HG02571 (cell line): ENCODE results near the gene SIGLEC8.
"Not testable (repeated sequence)": the region's sequence is repeated elsewhere in the genome, so short reads cannot be mapped to it uniquely, and the experiment has no call there.

Experiments used
- ATAC-seq: cut with Tn5 transposase; IDR thresholded peaks from one replicate; pipeline ENCODE4 v1.9.1; 2021; ENCODE audit warnings: mild to moderate bottlenecking, moderate library complexity; ENCODE audit not compliant: unreplicated experiment

Gene SIGLEC8

GRCh38 chr19:51473009-51473707, 14.9 kb upstream of the SIGLEC8 start:
- ATAC-seq: no peak

- ATAC-seq: no peak
Measured at GRCh38 chr19:51472607-51473006, 14.4 kb upstream of the SIGLEC8 start.

DNA sequence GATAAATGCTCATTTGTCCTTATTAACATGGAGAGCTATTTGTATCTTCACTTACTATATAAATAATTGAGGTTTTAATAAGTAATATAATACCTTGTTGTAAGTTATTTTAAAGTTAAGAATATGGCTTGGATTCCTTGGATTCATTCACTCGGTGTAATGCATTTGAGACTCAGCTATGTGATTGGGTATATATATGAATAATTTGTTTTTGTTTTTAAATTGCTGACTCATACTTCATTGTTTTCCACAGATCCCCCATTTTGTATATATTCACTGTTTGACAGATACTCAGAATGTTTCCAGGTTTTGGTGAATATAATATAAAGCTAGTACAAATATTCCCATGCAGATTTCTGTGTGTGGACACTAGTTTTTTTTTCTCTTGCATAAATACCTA, 13.3 kb upstream of the SIGLEC8 start:
- no peak for ATAC-seq

DNA sequence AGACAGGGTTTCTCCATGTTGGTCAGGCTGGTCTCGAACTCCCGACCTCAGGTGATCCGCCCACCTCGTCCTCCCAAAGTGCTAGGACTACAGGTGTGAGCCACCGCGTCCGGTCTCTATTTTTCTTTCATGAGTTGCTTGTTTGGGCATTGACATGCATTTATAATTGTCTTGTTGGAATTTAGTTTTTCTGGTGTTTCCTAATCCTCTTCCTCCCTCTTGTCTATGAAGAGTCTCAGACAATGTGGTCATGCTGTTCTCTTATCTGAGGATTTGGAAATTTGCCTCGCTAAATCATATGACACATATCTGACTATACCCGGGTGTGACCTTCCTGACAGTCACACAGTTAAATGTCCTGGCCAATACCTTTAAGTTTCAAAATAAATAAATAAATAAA, 12.7 kb upstream of the SIGLEC8 start:
- no peak for ATAC-seq

DNA sequence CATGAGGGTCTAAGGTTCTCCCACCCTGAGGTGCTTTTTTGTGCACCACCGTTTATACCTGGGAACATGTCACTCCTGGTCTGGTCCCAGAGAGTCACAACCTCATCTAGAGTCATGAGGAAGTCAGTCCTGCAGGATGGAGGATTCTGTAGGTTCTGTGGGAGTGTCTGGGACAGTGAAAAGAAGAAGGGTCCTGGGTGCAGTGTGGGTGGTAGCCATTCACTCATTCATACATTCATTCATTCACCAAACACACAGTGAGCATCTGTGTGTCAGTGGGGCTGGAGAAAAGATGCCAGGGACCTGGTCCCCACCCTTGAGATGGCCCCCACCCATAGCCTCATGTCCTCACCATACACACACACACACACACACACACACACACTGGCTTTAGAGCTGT, 11.4 kb upstream of the SIGLEC8 start:
- no peak for ATAC-seq

DNA sequence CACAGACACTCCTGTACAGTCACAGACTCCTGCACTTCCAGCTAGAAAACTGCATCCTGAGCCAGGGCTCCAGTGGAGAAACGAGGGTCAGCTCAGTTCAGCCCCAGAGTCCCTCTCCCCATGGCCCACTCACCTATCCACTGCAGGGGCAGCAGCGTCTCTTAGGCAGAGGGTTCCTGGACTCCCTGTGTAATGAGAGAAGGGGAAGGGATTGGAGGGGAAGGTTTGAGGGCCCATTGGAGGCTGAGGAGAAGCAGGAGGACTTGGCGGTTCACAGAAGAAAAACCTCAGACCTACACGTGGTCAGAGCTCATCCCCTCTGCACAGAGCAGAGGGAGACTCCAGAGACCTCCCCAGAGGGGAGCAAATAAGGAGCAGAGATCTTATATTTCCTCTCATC, 10.9 kb upstream of the SIGLEC8 start:
- ATAC-seq: no peak

- no peak for ATAC-seq
Measured at GRCh38 chr19:51468545-51468920, 10.3 kb upstream of the SIGLEC8 start.

- ATAC-seq: no peak
Measured at GRCh38 chr19:51467864-51468544, 9.8 kb upstream of the SIGLEC8 start.

GRCh38 chr19:51466723-51467122, 8.5 kb upstream of the SIGLEC8 start:
- no peak for ATAC-seq

GRCh38 chr19:51463976-51464581, 5.8 kb upstream of the SIGLEC8 start:
- not testable (repeated sequence) for ATAC-seq

- ATAC-seq: no peak
Measured at GRCh38 chr19:51462681-51463080, 4.4 kb upstream of the SIGLEC8 start.

DNA sequence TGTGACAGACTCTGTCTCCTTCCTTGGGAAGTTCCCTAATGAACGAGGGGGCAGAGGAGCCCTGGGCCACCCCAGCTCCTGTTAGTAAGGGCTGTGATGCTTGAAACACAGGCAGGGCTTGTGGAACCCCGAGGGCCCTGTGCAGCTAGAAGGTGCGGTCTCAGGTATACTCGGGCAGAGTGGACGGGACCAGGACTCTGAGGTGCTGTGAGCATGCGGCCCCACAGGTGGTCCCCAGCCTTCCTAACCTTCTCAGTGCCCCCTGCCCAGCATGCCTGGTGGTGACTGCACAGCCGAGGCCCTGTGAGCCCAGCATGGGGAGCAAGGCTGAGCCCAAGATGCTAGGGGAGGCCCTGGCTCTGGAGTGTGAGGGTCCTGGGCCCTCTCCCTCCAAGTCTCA, 4.0 kb upstream of the SIGLEC8 start:
- ATAC-seq: no peak

GRCh38 chr19:51461723-51462161, 3.5 kb upstream of the SIGLEC8 start:
- ATAC-seq: no peak

GRCh38 chr19:51460164-51460992, 2.1 kb upstream of the SIGLEC8 start:
- ATAC-seq: no peak

- ATAC-seq: no peak
Measured at GRCh38 chr19:51458899-51459505, 748 bp upstream of the SIGLEC8 start.

GRCh38 chr19:51457351-51458013, 772 bp downstream of the SIGLEC8 start:
- ATAC-seq: no peak

GRCh38 chr19:51456541-51457290, 1.5 kb downstream of the SIGLEC8 start:
- no peak for ATAC-seq

GRCh38 chr19:51450730-51451307, 7.4 kb downstream of the SIGLEC8 start:
- ATAC-seq: no peak

DNA sequence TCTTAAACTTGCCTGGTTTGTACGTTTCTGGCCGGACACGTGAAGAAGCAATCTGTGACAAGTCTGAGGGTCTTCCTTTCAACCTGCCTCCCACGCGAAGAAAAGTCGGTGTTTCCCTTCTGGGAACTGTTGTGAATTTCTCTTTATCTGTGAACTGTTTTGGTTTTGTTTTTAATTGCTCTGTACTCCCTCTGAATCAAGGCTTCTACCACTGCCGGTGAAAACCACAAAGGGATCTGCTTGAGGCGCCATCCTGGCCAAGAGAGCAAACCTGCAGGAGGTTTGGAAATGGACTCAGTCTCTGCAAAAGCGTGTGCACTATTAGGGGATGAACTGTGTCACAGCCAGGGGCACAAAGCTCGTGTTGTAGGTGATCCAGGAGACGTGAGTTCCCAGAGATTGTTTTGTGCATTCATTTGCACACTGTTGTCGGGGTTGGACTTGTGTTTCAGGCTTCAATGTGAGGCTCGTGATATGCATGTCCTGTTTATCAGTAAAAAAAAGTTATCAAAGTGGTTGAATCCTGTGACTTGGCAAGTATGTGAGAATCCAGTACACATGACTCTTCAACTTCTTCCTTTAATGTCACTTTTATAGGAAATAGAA, 9.7 kb downstream of the SIGLEC8 start:
- no peak for ATAC-seq
